ENCODE measurements around the gene ADAM19.

ADAM19 gene

DNA sequence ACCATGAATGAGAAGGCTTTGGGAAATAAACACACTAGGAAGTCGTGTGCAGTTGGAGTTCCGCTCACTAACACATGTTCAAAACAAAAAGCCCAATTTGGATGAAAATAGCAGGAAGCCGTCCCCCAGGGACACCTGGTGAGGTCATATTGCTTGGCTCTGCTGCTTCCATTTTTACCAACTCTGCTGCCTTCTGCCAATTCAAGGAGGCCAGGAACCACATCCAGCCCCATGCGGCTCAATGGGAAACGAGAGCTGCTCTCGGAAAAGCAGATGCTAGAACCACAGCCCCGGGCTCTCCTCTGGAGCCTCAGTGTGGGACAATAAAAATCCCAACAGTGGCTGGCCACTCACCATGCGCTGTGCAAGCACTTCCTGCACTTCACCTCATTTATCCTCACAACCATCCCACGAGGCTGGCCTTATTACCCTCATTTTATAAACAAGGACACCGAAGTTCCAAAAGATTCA lies 13.4 kb downstream of the ADAM19 start:
- DNase-seq (ENCODE audit: low read depth in 3 of 3, low spot score in 1 of 3) = no peak

DNA sequence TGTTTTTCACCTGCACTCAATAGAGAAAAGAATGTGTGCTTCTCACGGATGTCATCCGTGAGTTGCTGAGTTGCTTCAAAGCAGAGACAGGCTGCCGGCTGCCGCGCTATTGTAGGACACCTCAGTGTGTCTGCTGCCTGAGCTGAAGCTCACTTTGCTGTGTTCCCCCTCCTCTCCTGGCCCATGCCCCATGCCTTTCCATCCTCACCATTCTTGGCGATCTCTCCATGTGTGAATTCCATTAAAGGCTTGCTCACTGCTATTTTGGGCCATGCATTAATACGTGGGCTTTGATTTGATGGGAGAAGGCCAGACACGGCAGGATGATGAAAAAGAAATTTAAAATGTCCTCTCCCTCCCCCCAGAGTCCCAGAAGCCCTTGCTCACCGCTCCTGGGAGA lies 14.5 kb downstream of the ADAM19 start:
- DNase-seq (ENCODE audit: low read depth in 3 of 3, low spot score in 1 of 3) = no peak

DNA sequence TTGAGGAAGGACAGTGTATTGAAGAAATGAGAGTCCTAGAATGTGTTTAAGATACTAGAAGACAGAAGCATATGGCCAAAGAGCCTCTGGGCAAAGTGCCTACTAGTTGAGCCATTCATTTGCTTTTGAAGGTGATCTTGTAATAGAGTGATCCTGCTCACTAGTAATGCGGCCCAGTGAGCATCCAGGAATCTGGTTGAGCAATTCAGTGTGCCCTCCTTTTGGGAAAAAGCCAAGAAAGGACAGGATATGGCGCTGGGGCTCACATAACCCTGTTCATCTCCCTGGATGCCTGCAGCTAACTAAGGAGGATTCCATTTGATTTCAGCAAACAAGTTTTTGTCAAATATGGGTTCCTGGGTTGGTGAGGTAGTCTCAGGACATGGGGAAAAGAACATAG lies 16.3 kb downstream of the ADAM19 start:
- DNase-seq (ENCODE audit: low read depth in 3 of 3, low spot score in 1 of 3) = no peak

DNA sequence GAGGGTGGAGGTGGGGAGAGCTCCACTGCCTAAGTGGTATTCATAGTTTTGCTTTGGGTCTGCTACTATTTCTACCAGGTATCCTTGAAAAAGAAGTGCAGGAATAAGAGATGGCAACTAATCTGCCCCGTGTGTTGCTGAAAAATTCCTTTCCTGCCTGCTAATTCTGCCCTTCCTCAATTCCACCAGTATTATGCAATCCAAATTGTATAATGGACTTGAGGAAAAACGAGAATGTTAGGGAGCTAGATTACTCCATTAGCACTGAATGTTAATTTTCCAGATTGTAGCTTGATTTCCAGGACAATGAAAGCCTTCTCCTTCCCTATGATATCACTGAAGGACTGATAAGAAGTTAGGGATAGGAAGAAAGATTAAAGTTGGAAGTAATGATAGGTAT lies 16.9 kb downstream of the ADAM19 start:
- no peak for DNase-seq (ENCODE audit: low read depth in 3 of 3, low spot score in 1 of 3)

DNA sequence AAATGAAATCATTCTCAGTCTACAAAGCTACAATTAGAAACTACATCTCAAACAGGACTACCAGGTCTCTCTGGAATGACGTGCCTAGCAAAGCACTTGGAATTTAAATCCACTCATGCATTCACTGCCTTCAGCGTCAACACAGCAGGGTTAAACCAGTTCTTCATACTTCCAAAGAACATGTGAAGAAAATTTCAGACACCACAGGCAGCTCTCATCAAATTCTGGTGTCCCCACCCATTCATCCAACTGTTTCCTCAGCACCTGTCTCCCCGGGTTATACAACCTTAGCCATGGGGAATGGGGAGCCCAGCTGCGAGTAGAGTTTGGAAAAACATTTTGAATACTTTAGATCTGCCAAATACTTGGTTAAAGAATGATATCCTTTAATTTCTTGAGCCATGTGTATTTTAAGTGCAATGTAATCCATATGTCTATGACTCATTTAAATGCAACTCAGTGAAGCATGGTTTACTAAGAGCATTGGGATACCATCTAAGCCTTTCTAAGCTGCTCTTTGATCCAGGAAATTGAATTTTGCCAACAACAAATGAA lies 17.5 kb downstream of the ADAM19 start:
- DNase-seq (ENCODE audit: low read depth in 3 of 3, low spot score in 1 of 3) = no peak

DNA sequence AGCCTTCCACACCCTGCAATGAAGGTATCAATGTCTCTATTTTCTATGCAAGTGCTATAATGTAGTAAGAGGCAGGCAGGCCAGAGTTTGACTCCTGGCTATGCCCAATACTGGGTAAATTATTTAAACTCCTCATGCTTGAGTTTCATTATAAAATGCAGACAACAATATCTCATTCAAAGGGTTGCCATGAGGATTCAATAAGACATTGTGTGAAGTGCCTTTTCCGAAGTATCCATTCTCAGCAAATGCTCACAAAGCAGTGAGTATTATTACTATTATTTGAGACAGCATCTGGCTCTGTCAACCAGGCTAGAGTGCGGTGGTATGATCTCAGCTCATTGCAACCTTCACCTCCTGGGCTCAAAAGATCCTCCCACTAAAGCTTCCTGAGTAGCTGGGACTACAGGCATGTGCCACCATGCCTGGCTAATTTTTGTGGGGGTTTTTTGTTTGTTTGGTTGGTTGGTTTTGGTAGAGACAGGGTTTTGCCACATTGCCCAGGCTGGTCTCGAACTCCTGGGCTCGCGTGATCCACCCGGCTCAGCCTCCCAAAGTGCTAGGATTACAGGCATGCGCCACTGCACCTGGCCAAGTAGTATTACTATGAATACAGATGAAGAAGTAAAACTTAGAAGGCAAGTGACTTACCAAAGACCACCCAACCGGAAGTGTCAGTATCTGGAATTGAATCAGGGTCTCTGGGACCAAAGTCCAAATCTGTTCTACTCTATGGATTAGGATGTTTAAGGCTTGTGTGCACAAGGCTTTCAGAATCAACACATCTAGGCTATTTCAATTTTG lies 18.8 kb downstream of the ADAM19 start:
- DNase-seq (ENCODE audit: low read depth in 3 of 3, low spot score in 1 of 3) = no peak

DNA sequence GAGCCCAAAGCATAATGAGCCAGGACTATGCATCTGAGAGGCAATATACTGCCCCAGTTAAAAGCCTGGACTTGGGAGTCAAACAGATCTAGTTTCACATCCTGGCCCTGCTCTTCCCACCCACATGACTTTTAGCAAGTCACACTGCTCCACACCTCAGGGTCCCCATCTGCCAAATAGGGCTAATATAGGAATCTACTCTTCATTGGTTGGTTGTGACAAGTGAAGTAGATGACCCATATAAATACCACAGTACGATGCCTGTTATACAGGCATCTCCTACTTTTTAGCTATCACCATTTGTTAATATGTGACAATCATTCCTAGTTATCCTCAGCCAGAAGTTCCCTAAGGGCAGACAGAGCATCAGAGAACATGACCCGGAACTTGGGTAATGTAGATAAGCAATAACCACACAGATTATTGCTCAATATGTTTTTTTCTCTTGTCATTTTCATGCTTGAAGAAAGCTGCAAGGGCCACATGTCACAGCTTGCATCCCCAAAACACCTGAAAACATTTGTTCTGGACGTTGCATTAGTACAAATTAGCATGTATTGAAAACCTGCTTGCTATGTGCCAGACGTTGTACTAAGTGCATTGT lies 20.4 kb downstream of the ADAM19 start:
- DNase-seq (ENCODE audit: low read depth in 3 of 3, low spot score in 1 of 3) = no peak

DNA sequence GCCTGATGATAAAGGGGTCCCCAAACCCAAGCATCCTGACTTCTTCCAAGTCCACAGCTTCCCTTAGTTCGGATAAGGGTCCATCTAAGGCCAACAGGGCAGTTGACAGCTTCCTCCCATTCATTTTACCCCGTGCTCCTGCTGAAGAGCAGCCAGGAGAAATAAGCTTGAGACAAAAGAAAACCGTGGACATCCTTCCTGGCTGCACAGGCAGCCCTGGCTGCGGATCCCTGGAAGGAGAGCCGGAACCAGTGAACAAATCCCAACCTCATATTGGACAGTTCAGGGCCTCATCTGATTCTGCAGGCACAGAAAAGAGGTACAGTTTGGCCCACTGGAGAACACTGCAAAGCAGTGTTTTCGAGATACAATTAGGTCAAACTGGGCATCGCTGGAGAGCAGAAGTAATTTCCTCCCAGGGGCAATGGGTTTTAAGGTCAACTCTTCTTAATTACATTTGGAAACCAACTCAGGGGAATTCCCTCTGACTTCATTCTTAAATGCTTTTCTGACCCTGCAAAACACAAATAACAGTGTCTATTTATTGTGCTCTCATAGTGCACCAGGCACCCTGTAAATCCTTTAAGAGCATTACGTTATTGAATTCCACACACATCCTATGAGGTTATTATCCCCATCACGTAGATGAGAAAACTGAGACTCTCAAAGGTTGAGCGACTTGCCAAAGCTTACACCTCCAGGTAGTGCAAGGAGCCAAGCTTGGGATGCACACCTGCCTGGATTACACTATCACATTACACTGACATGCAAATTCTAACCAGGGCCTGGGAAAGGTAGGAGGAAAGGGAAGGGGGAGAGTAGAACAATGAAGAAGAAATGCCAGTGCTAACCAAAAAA lies 21.2 kb downstream of the ADAM19 start:
- DNase-seq (ENCODE audit: low read depth in 3 of 3, low spot score in 1 of 3) = no peak

DNA sequence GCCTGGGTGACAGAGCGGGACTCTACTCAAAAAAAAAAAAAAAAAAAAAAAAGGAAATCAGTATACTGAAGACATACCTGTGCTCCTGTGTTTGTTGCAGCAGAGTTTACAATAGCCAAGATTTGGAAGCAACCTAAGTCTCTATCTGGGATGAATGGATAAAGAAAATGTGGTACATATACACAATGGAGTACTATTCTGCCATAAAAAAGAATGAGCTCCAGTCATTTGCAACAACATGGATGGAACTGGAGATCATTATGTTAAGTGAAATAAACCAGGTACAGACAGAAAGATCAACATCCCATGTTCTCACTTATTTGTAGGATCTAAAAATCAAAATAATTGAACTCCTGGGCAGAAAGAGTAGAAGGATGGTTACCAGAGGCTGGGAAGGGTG lies 22.9 kb downstream of the ADAM19 start:
- no peak for DNase-seq (ENCODE audit: low read depth in 3 of 3, low spot score in 1 of 3)

DNA sequence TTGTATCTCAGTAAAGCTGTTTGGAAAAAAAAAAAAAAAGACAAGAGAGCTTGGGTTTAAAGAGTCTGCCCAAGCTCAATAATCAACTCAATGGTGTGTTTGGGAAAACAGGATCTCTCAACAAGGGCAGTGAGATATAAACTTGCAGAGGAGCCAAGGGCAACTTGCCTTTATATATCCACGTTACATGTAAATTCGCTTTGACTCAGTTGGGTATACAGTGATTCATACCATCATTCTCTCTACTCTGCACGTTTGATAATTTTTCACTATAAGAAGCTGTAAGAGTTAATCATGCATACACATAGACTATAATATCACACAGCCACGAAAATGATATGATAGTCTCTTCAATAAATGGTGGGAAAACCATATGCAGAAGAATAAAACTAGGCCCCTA lies 24.9 kb downstream of the ADAM19 start:
- no peak for DNase-seq (ENCODE audit: low read depth in 3 of 3, low spot score in 1 of 3)

DNA sequence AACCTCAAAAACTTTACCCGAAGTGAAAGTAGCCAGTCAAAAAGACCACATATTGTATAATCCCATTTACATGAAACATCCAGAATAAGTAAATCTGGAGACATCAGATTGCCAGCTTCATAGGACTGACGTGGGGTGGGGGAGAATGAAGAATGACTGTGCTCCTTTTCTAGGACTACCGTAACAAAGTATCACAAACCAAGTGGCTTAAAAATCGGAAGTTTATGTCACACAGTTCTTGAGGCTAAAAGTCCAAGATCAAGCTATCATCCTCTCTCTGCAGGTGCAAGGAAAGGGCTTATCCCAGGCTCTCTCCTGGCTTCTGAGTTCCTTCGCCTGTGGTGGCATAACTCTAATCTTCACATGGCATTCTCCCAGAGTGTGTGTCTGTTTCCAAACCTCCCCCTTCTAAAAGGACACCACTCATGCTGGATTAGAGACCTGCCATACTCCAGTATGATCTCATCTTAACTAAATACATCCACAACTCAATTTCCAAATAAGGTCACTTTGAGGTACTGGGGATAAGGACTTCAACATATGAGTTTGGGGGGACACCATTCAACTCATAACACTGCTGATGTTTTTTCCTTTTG lies 25.5 kb downstream of the ADAM19 start:
- no peak for DNase-seq (ENCODE audit: low read depth in 3 of 3, low spot score in 1 of 3)

DNA sequence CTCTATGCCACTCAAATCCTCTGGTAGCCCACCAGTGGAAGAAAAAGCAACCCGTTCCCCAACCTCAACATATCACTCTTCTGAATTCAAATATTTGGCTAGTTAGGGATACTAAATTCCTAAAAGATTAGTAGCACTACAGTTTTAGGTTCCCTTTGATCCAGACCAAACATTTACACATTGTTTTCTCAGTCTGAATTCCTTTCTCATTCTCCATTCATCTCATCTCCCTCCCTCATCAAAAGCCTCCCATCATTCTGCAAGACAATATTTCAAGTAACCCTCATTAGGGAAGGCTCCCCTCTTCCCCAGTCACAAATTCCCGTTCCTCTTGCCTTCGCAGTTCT lies 26.3 kb downstream of the ADAM19 start:
- DNase-seq (ENCODE audit: low read depth in 3 of 3, low spot score in 1 of 3) = no peak

DNA sequence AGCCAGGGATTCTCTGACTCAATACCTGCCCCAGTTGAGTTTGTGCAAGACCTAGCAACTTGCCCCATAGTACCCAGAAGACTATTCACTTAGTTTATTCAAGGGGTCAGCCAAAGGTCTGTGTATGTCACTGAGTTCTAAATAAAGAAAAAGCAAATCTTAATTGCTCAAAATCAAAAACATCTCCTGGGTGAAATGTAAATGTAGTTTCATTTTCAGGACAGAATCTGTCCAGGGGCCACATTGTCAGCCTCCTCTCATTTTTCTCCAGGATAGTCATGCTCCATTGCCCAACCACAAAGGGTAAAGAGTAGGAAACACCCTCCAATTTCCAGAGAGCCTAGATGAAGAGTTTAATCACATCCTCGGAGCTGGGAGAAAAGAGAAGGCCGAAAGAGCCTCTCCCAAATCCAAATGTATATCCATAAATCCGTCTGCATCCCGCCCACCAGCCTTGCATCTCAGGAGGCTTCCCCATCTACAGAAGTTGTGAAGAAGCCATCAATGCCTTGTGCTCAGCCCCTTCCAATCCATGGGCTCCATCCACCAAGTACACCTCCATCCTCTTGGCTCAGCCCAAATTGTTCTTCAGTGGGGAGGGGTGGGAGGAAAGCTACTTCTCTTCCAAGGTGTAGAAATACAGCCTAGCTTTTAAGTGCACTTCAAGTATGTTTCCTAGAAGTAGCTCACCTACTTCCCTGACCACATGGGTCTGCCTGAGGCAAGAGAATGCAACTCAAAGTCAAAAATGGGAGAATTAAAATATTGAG lies 26.9 kb downstream of the ADAM19 start:
- DNase-seq (ENCODE audit: low read depth in 3 of 3, low spot score in 1 of 3) = no peak

DNA sequence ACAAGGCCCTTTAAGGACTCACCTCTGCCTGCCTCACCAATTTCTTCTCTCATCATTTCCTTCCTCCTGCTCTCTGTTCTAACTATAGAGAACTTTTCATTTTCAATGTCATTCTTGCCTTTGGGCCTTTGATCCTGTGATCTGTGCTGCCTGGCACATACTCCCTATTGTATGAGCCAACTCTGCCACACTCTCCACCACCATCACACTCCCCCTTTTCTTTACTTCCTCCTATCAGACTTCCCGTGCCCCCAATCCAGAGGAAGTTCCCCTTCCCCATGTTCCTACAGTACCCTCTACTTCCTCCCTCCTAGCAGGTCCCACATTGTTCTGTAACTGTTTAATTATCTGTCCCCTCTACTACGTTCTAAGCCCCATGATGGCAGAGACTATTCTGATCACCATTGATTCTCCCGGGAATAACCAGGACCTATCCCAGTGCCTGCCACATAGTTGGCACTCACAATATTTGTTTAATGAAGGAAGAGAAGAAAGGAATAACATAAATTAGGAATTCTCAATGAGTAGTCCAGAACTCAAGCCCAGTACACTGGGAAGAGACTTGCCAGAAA lies 27.5 kb downstream of the ADAM19 start:
- no peak for DNase-seq (ENCODE audit: low read depth in 3 of 3, low spot score in 1 of 3)

DNA sequence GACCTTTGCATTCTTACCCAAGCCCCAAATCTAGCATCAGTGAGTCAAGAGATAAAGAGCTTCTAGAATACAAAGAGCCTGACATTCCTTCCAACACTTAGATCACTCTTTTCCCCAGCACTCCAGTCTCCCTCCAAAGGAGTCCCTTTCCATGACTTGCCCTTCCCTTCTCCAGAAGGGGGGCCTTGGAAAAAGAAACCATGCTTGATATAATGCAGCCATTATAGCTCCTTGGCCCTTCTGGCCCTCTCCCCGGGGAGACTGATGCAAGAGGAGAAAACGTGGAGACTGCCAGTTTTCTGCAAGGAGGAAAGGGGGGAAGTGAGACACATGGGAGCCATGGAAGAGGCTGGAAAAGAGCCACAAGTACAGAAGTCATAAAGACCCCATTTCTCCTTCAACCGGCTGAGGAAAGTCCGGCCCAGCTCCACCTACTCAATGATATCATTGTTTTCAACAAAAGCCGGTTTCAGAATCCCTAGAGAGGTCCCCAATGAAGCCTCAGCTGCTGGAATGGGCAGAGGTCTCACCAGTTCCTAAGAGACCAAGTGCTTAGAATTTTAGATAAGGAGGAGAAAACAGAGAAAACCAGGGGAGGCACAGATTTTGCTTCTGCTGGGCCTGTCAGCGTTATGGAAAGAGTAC lies 29.0 kb downstream of the ADAM19 start:
- no peak for DNase-seq (ENCODE audit: low read depth in 3 of 3, low spot score in 1 of 3)

DNA sequence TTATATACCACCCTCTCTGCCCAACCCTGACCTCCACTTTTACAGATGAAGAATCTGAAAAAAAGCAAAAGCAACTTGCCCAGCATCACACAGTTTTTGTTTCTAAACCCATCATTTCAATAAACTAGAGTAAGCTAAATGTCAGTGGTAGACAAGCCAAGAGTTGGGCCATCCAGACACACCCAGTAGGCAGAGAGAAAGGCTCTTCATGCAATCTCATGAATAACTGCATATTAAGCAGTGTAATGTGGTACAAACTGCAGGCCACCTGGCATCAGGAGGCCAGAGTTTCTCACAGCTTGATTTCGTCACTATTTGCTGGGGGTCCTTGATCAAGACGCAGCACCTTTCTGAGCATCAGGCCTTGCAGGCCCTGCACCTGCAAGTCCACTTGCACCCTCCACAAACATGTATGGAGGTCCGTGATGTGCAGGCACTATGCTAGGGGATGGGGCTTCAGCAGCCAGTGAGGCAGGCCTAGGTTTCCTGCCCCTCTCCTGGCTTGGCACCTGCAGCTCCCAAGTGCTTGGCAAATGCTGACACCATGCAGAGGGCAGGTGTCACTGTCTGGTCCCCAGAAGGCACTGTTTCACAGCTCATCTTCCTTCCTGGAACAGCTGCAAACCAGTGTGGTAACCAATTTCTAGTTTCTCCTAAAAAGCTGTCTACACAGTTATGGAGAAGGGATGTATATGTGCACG lies 29.8 kb downstream of the ADAM19 start:
- no peak for DNase-seq (ENCODE audit: low read depth in 3 of 3, low spot score in 1 of 3)

DNA sequence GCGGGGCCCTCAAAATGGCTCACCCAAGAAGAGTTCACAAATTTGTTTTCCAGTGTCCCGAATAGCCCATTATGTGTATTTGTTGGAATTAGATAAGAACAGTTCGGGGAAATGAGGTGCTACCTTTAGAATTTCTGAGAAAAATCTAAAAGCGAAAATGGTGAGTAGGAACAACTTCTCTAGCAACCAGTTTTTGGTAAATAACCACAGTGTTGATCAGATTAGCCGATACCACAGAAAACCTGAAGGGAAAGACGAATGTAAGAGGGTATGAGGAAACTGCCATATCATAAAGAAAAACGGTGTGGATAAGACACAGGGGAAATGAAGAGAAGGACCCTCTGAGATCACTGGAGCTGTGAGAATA lies 31.0 kb downstream of the ADAM19 start:
- no peak for DNase-seq (ENCODE audit: low read depth in 3 of 3, low spot score in 1 of 3)

DNA sequence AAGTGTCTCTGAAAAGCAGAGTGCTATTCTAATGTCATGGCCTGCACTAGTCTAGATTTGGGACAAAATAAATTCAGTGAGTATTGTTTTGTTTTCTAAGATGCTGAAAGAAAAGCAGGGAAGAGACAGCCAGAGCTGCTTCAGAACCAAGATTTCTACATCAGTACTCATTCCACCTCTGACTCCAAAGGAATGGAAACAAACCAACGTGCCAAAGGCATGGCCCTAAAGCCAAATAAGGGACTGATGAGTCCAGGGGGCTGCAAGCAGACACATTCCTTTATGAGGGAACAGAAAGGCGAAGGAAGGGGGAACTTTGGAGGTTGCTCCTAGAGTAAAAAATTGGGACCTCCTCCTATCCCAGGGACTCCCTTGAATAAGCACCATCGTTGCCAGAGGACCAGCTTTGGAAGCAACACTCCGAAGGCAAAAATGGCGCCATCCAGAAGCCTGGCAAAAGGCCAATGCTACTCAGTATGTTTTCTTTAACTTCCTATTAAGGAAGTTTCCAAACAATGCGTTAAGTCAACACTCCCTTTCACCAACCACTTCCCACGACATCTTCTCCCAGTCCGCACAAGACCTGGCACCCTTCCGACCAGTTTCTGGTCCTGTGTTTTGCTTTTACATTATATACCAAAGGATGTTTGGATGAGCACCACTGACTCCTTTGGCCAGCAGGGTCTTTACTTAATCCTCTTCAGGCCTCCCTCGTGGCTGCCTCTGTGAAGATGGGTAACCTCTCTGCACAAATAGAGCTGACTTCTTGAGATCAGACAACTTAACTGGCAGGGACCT lies 31.6 kb downstream of the ADAM19 start:
- DNase-seq (ENCODE audit: low read depth in 3 of 3, low spot score in 1 of 3) = no peak

Measured in stimulated activated CD4-positive, alpha-beta T cell treated with anti-CD3 and anti-CD28 coated beads, TNF-alpha, amount 100 ng/mL, for 1 hour (primary cell).